Caco-2 (cell line): ENCODE results near the gene GRIN2D. TPM values are rescaled to one million over a fixed set of nuclear protein-coding genes. Genes with fewer than 3 reads are reported as not detected.

ENCODE experiments used
- BruUV-seq: library from RNA; stranded (reverse); fragments of 400-500 nt; replicated peaks from 2 replicates; lab custom pipeline; 2021; lab: Mats Ljungman, UMichigan
- CTCF ChIA-PET: fragments of 300-600 bp; sonication (Branson Sonifier 250); formaldehyde crosslinking; loops from one replicate; lab custom pipeline; 2022; ENCODE audit warnings: antibody characterized with exemption; lab: Charles Lee
- POLR2A ChIA-PET: fragments of 300-600 bp; sonication (Branson Sonifier 250); formaldehyde crosslinking; loops from one replicate; lab custom pipeline; 2022; ENCODE audit warnings: antibody characterized with exemption; lab: Charles Lee
- DNase-seq, 2 experiments: peaks; one replicate each; pipeline versions ENCODE4 v3.0.0 to v3.0.0-alpha.2; 2020 to 2022
- H3K27me3 ChIP-seq: replicated peaks from 2 replicates; pipeline ENCODE4 v1.6.0; 2011; ENCODE audit warnings: low read length; ENCODE audit not compliant: control insufficient read depth, insufficient read depth
- H3K36me3 ChIP-seq: 2 replicates; pipeline ENCODE4 v1.5.1; 2011; ENCODE audit warnings: low read length; ENCODE audit not compliant: control insufficient read depth, insufficient read depth
- H3K4me1 ChIP-seq: fragments of 250-450 bp; sonication (Bioruptor Pico); 2 replicates; pipeline ENCODE4 v1.5.1; 2020; ENCODE audit warnings: mild to moderate bottlenecking
- H3K4me3 ChIP-seq: 2 replicates; pipeline ENCODE4 v1.5.1; 2011; ENCODE audit warnings: low read depth, mild to moderate bottlenecking, control low read depth, low read length
- H3K9me3 ChIP-seq: fragments of 250-450 bp; sonication (Bioruptor Pico); 2 replicates; pipeline ENCODE4 v1.5.1; 2020; ENCODE audit warnings: mild to moderate bottlenecking, moderate library complexity
- H3K27ac Mint-ChIP-seq: one replicate; pipeline ENCODE4 v1.8.0; 2022; ENCODE audit warnings: mixed read lengths; ENCODE audit not compliant: unreplicated experiment
- H3K27me3 Mint-ChIP-seq: one replicate; pipeline ENCODE4 v1.8.0; 2022; ENCODE audit warnings: mixed read lengths; ENCODE audit not compliant: insufficient read depth, unreplicated experiment
- H3K36me3 Mint-ChIP-seq: one replicate; pipeline ENCODE4 v1.8.0; 2022; ENCODE audit warnings: mild to moderate bottlenecking, mixed read lengths; ENCODE audit not compliant: insufficient read depth, unreplicated experiment
- H3K4me1 Mint-ChIP-seq: one replicate; pipeline ENCODE4 v1.8.0; 2022; ENCODE audit warnings: low read depth, mixed read lengths; ENCODE audit not compliant: unreplicated experiment
- H3K4me3 Mint-ChIP-seq: one replicate; pipeline ENCODE4 v1.8.0; 2022; ENCODE audit warnings: mild to moderate bottlenecking, moderate library complexity, mixed read lengths; ENCODE audit not compliant: unreplicated experiment
- H3K9me3 Mint-ChIP-seq: one replicate; pipeline ENCODE4 v1.8.0; 2022; ENCODE audit warnings: mixed read lengths; ENCODE audit not compliant: unreplicated experiment
- intact Hi-C: fragments of 100-400 bp; cut with micrococcal nuclease; formaldehyde crosslinking; loops from one replicate; pipeline ENCODE4 v1.10.0; 2022; ENCODE audit not compliant: unreplicated experiment
- total RNA-seq: library from RNA; stranded (reverse); gene quantifications from 2 replicates; pipeline ENCODE4 v1.2.3, GENCODE V29; 2022
- TF ChIP-seq, protein P1 (sequence below), 2 experiments: fragments of 200-600 bp in 1 of 2; IDR thresholded peaks; 1 replicate in 1 of 2; 2 replicates in 1 of 2; pipeline versions ENCODE4 v1.5.1 to v1.8.0; 2011 to 2022; ENCODE audit warnings: antibody characterized with exemption in 1 of 2, control low read depth in 1 of 2, inconsistent platforms in 1 of 2, low read depth in 1 of 2, low read length in 1 of 2, mild to moderate bottlenecking in 1 of 2, moderate library complexity in 1 of 2; ENCODE audit not compliant: insufficient read depth in 1 of 2, severe bottlenecking in 1 of 2, unreplicated experiment in 1 of 2

GRIN2D gene
- total RNA-seq, 1 experiment from 2014 or later: 6.5 TPM

DNA sequence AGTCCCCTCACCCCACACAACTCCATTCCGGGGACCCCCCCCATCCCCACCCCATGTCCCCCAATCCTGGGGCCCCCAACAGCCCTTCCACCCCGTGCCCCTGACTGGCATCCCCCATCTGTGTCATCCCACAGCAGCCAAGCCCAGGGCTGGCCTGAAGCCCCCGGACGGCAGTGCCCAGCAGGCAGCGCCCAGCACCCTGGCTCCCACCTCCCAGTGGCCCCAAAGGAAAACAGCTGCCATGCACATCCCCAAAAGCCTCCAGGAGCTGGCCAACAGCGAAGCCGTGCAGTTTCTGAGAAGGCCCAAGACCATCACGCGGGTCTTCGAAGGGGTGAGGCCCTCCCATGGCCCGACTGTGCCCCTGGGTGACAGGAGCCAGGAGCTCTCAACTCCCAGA is 27.9 kb upstream of the GRIN2D start:
- TF ChIP-seq, protein P1, sequence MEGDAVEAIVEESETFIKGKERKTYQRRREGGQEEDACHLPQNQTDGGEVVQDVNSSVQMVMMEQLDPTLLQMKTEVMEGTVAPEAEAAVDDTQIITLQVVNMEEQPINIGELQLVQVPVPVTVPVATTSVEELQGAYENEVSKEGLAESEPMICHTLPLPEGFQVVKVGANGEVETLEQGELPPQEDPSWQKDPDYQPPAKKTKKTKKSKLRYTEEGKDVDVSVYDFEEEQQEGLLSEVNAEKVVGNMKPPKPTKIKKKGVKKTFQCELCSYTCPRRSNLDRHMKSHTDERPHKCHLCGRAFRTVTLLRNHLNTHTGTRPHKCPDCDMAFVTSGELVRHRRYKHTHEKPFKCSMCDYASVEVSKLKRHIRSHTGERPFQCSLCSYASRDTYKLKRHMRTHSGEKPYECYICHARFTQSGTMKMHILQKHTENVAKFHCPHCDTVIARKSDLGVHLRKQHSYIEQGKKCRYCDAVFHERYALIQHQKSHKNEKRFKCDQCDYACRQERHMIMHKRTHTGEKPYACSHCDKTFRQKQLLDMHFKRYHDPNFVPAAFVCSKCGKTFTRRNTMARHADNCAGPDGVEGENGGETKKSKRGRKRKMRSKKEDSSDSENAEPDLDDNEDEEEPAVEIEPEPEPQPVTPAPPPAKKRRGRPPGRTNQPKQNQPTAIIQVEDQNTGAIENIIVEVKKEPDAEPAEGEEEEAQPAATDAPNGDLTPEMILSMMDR (IDR thresholded peaks at IDR 0.05; ENCODE audit: insufficient read depth in 1 of 2, low read depth in 1 of 2, low read length in 1 of 2, severe bottlenecking in 1 of 2, unreplicated experiment in 1 of 2): no peak
- no peak overlapping the region for H3K4me3 Mint-ChIP-seq
- Histone ChIP-seq H3K4me3 (no peak overlapping the region), H3K9me3 (no peaks in the 10 kb centered on the region), H3K36me3 (no peaks in the 10 kb centered on the region), H3K4me1 (peaks cover 6% of the 10 kb centered on the region; the same call in 1 of the 2 replicates), H3K27me3 (no peaks in the 10 kb centered on the region)
- H3K9me3 Mint-ChIP-seq: no peaks in the 10 kb centered on the region
- H3K27ac Mint-ChIP-seq: peak overlapping the region; percentile 84
- DNase-seq: no peak
- intact Hi-C loops: loop anchor here (2.0 kb wide), 1 partner anchor 33 kb away; no protein-coding TSS in a partner anchor
- H3K4me1 Mint-ChIP-seq: peaks cover 6% of the 10 kb centered on the region
- no peaks in the 10 kb centered on the region for H3K27me3 Mint-ChIP-seq
- POLR2A ChIA-PET: no interaction called here
- CTCF ChIA-PET: interaction anchor here (0.6 kb wide), 1 partner anchor 175 kb away, joined by 5 read pairs; no protein-coding TSS in a partner anchor
- BruUV-seq: no TSS peak
- peaks cover 21% of the 10 kb centered on the region for H3K36me3 Mint-ChIP-seq

DNA sequence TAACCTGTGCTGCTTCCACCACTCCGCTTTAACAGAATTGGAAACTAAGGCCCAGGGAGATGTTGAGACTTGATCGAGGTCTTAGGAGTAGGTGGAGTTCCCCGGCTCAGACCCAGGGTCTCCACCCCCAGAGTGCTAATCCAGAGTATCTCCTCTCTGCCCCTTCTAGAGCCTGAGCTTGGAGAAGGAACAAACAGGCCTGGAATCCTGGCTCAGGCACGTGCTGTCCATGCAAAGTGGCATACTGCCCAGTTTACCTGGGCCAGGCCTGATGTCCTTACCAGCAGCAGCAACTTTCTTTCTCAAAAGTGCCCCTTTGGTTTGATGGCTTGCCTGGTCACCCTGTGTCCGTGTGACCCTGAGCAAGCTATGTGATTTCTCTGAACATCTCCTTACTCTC is 25.6 kb upstream of the GRIN2D start:
- Mint-ChIP-seq H3K27ac (no peak overlapping the region), H3K4me1 (peaks cover 13% of the 10 kb centered on the region), H3K4me3 (no peak overlapping the region), H3K9me3 (no peaks in the 10 kb centered on the region), H3K27me3 (no peaks in the 10 kb centered on the region), H3K36me3 (peaks cover 17% of the 10 kb centered on the region)
- Histone ChIP-seq H3K4me3 (no peak overlapping the region), H3K27me3 (no peaks in the 10 kb centered on the region), H3K4me1 (peaks cover 6% of the 10 kb centered on the region; the same call in 1 of the 2 replicates), H3K36me3 (no peaks in the 10 kb centered on the region), H3K9me3 (no peaks in the 10 kb centered on the region)
- TF ChIP-seq, protein P1 (IDR thresholded peaks at IDR 0.05; ENCODE audit: insufficient read depth in 1 of 2, low read depth in 1 of 2, low read length in 1 of 2, severe bottlenecking in 1 of 2, unreplicated experiment in 1 of 2): no peak
- ChIA-PET POLR2A (no interaction called here), CTCF (no interaction called here)
- intact Hi-C loops: no loop called here
- DNase-seq: no peak
- no TSS peak for BruUV-seq

DNA sequence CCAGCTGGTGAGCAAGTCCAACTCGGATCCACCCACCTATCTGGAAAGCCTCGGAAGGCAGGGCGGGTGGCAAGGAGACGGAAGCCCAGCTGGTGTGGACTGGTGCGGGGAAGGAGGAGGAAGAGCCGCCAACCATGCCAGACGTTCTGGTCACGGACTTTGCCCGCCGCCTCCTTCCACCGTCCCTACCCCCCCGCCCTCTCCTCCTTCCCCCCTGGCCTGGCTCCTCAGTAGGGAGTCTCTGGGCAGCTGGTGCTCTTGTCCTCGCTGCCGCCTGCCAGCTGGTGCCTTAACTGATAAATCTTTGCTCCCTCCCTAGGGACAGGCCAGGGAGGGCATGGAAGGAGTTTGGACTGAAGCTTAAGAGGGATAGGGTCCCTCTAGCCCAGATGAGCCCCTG is 24.5 kb upstream of the GRIN2D start:
- DNase-seq: no peak
- Histone ChIP-seq H3K9me3 (no peaks in the 10 kb centered on the region), H3K4me3 (no peak overlapping the region), H3K36me3 (no peaks in the 10 kb centered on the region), H3K4me1 (peaks cover 6% of the 10 kb centered on the region; the same call in 1 of the 2 replicates), H3K27me3 (no peaks in the 10 kb centered on the region)
- POLR2A ChIA-PET: interaction anchor here (0.5 kb wide), 1 partner anchor 98 kb away, joined by 5 read pairs; no protein-coding TSS in a partner anchor
- Mint-ChIP-seq H3K9me3 (no peaks in the 10 kb centered on the region), H3K4me1 (peaks cover 13% of the 10 kb centered on the region), H3K27ac (no peak overlapping the region), H3K4me3 (no peak overlapping the region), H3K36me3 (peaks cover 6% of the 10 kb centered on the region), H3K27me3 (no peaks in the 10 kb centered on the region)
- BruUV-seq: no TSS peak
- CTCF ChIA-PET: no interaction called here
- intact Hi-C loops: no loop called here
- TF ChIP-seq, protein P1 (IDR thresholded peaks at IDR 0.05; ENCODE audit: insufficient read depth in 1 of 2, low read depth in 1 of 2, low read length in 1 of 2, severe bottlenecking in 1 of 2, unreplicated experiment in 1 of 2): no peak
